ENCODE results near the gene FAM174C. TPM values are rescaled to one million over a fixed set of nuclear protein-coding genes. Genes with fewer than 3 reads are reported as not detected.
"Not testable (repeated sequence)": the region's sequence is repeated elsewhere in the genome, so short reads cannot be mapped to it uniquely, and the experiment has no call there.

Gene FAM174C
- polyA plus RNA-seq, 1 donor, result 13.7 TPM

DNA sequence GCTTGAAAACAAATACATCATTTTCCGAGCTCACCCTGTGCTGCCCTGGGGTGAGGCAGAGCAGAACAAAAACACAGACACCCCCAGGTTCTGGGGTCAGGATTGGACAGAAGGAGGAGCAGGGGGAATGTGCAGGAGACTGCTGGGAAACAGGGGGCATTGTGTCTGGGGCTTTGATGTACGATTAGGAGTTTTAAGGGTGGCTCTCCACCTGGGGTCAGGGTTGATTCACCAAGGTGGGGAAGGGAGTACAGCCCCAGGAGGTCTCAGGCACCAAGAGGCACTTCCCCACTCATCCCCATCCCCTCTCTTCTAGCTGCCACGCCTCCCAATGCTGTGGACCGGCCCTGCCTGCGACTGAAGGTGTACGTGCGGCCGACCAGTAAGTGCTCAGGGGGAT lies 22.9 kb downstream of the FAM174C start:
- no peak for DNase-seq (ENCODE audit: low read depth)

DNA sequence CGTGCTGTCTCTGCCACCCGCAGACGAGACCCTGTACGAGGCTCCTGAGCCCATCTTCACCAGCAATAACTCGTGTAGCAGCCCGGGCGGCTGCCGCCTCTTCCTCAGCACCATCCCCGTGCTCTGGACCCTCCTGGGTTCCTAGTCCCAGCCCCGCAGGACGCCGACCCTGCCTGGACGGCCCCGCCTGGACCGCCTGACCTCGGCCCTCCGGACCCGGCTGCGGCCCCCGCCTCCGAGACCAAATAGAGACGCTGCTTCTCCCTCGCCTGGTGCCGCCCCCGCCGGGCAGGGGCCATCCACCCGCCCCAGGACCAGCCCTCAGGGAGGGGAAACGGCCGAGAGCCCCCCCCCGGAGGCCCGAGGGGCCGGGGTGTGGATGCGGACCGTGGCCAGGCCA lies 24.5 kb downstream of the FAM174C start:
- DNase-seq (ENCODE audit: low read depth), result no peak

- DNase-seq (ENCODE audit: low read depth), result no peak
These were observed 25.6 kb downstream of the FAM174C start for GRCh38 chr19:1300744-1301490.

GRCh38 chr19:1302533-1303239 lies 27.4 kb downstream of the FAM174C start:
- DNase-seq (ENCODE audit: low read depth), result no peak

GRCh38 chr19:1304197-1304924 lies 29.0 kb downstream of the FAM174C start:
- DNase-seq (ENCODE audit: low read depth), result no peak

DNA sequence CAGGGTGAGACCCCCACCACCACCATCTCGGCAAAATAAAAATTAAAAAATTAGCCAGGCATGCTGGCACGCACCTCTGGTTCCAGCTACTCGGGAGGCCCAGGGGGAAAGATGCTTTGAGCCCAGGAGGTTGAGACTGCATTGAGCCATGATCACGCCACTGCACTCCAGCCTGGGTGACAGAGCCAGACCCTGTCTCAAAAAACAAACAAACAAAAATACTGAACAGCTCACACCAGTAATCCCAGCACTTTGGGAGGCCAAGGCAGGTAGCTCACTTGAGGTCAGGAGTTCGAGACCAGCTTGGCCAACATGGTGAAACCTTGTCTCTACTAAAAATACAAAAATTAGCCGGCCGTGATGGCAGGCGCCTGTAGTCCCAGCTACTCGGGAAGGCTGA lies 30.0 kb downstream of the FAM174C start:
- not testable (repeated sequence) for DNase-seq (ENCODE audit: low read depth)

DNA sequence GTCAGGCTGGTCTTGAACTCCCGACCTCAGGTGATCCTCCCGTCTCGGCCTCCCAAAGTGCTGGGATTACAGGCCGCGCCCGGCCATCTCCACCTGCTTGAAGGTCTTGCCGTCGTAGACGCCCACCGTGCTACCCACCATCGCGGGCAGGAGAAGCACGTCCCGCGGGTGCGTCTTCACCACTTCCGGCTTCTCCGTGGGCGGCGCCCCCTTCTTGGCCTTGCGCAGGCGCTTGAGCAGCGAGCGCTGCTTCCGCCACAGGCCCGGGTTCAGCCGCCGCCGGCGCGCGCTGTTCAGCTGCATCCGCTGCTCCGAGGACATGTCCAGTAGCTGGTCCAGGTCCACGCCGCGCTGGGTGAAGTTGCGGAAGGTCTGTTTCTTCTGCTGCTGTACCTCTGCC lies 32.0 kb downstream of the FAM174C start:
- no peak for DNase-seq (ENCODE audit: low read depth)

DNA sequence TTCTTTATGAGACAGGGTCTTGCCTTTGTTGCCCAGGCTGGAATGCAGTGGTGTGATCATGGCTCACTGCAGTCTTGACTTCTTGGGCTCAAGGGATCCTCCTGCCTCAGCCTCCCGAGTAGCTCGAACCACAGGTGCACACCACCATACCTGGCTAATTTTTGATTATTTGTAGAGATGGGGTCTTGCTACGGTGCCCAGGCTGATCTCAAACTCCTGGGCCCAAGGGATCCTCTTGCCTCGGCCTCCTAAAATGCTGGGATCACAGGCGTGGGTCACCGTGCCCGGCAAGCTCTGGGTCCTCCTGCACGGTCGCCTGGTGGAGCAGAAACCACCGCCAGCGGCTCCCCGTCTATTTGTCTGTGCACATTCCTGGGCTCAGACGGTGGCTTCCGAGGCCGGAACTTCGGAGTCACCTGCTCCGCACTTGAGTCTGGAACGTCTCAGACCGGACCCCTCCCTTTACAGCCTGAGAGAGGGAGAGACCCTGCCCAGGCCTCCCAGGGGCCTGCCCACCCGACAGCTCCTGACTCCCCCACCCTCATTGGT lies 32.5 kb downstream of the FAM174C start:
- no peak for DNase-seq (ENCODE audit: low read depth)

GRCh38 chr19:1308718-1309117 lies 33.4 kb downstream of the FAM174C start:
- DNase-seq (ENCODE audit: low read depth), result no peak

DNA sequence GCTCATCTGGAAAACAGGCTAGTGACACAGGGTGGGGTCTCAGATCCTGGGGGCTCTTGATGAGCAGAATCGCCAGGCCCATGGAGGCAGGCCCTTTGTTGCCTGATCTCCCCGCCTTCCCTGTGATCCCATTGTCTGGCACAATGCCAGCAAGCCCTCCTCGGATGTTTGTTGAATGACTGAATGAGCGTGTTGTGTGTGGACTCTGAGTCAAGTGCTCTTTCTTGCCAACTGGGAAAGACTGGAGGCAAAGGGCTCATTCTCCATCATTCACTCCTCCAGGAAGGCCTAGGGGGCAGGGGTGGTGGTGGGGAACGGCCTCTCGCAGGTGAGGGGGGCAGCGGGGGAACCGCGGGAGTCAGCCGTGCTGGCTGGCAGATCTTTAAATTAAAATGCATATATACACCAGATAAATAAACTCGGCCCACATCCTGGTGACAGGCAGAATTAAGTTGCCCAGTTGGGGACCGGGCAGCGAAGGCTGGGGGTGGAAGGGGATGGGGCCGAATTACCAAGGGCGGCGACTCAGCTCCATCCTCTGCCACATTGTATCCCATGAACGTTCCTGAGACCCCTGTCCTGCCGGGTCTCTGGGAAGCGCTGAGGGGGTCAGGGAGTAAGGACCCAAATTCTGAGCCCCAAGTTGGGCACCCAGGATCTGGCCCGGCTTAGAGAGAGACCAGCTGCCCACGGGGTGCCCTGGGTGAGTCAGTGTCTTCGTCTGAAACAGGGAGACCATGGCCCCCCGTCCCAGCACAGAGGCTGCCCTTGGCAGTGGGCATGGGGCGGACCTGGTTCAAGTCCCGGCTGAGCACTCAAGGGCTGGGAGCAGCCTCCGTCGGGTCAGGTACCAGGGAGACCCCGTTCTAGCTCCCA lies 34.9 kb downstream of the FAM174C start:
- no peak for DNase-seq (ENCODE audit: low read depth)

- no peak for DNase-seq (ENCODE audit: low read depth)
These were observed 35.5 kb downstream of the FAM174C start for GRCh38 chr19:1310853-1311180.

DNA sequence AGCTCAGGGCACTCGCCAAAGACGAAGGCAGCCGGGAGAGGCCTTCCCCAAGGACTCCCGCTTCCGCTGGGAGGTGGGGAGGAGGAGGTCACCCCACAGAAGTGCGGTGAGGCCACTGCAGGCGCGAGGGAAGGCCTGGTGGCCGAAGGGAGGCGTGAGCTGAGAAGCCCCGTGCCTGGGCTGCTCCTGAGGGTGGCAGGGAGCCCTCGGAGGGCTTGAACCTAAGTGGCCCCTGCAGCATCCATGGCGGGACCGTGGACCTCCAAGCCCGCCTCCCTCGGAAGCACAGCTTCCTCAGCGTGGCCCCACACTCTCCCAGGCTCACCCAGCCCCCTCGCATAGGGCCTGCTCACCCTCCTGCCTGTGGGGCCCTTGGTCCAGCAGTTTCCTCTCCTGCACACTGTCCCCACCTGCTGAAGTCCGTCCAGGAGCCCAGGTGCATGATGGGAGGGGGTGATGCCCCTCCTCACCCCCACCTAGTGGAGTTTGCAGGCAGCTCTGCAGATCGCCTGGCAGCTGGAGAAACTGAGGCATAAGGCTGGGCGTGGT lies 36.3 kb downstream of the FAM174C start:
- DNase-seq (ENCODE audit: low read depth), result no peak

- DNase-seq (ENCODE audit: low read depth), result no peak
These were observed 37.7 kb downstream of the FAM174C start for GRCh38 chr19:1312767-1313694.

- DNase-seq (ENCODE audit: low read depth), result no peak
These were observed 38.6 kb downstream of the FAM174C start for GRCh38 chr19:1313695-1314613.

- DNase-seq (ENCODE audit: low read depth), result no peak
These were observed 40.3 kb downstream of the FAM174C start for GRCh38 chr19:1315470-1316166.

DNA sequence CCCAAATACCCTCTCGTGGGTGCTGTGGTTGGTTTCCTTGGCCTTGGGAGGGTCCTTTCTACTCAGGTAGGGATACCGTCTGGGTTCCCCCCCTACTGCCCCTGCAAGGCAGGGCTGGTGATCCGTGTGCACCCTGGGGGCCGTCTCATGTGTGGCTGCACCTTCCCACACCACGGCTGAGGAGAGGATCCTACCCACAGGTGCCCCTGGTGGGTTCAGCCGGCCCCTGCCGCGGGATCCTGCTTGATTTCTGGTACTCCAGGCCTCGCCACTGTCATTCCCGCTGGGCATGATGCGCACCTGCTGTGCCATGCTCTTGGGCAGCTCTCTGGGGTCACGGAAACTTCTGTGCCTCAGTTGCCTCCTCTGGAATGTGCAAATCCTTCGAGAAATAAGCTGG lies 41.1 kb downstream of the FAM174C start:
- DNase-seq (ENCODE audit: low read depth), result no peak

DNA sequence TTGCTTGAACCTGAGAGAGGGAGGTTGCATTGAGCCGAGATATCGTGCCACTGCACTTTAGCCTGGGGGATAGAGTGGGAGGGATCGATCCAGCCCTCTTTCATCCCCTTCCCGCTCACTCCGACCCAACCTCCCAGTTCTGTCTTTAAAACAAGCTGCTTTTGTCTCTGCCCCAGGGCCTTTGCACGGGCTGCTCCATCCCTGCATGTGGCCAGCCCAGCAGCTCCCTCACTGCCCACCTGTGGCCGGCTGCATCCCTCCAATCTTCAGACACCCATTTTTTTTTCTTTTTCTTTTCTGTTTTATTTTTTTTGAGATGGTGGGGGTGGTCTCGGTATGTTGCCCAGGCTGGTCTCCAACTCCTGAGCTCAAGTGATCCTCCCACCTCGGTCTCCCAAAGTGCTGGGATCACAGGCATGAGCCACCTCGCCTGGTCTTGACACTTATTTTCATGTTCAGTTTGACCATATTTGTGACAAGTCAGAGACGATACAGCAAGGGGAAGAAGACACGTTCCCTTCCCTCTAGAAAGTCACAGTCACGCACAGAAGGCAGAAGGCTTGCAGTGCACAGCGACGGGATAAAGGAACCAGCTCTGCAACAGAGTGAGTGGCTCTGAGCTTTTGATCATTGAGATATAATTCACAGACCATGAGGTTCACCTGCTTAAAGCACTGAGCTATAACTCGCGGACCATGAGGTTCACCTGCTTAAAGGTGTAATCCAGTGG lies 42.1 kb downstream of the FAM174C start:
- no peak for DNase-seq (ENCODE audit: low read depth)
